OCI-LY7 (cell line): ENCODE results near the gene CCDC57. TPM values are rescaled to one million over a fixed set of nuclear protein-coding genes. Genes with fewer than 3 reads are reported as not detected.

Experiments
- BruUV-seq: library from RNA; stranded (reverse); fragments of 400-500 nt; replicated peaks from 2 replicates; lab custom pipeline; 2021; lab: Mats Ljungman, UMichigan
- CTCF ChIA-PET: fragments of 300-600 bp; sonication (Branson Sonifier 250); formaldehyde crosslinking; loops from one replicate; lab custom pipeline; 2022; ENCODE audit warnings: antibody characterized with exemption; ENCODE audit not compliant: unreplicated experiment; lab: Charles Lee
- POLR2A ChIA-PET: fragments of 300-600 bp; sonication (Branson Sonifier 250); formaldehyde crosslinking; loops from one replicate; lab custom pipeline; 2022; ENCODE audit warnings: antibody characterized with exemption; lab: Charles Lee
- DNase-seq: peaks from one replicate; pipeline ENCODE4 v3.0.0-alpha.2; 2015; ENCODE audit warnings: low spot score
- H2AFZ ChIP-seq: fragments of 200-600 bp; sonication (generic), shearing (Covaris generic); 2 replicates; pipeline ENCODE4 v1.6.1; 2014; ENCODE audit warnings: mild to moderate bottlenecking, antibody characterized with exemption, low read length, moderate library complexity
- H3K27ac ChIP-seq: fragments of 200-600 bp; sonication (generic); 2 replicates; pipeline ENCODE4 v1.5.1; 2014; ENCODE audit warnings: mixed run types, low read depth, mild to moderate bottlenecking, moderate library complexity, low read length, inconsistent platforms; ENCODE audit not compliant: poor library complexity, severe bottlenecking
- H3K36me3 ChIP-seq: fragments of 200-600 bp; sonication (generic); 2 replicates; pipeline ENCODE4 v1.6.1; 2014; ENCODE audit warnings: mild to moderate bottlenecking, antibody characterized with exemption, low read length, moderate library complexity, mixed read lengths; ENCODE audit not compliant: insufficient read depth
- H3K4me1 ChIP-seq: fragments of 200-600 bp; sonication (generic); 2 replicates; pipeline ENCODE4 v1.5.1; 2014; ENCODE audit warnings: mild to moderate bottlenecking, low read length; ENCODE audit not compliant: insufficient read depth, poor library complexity, severe bottlenecking
- H3K4me2 ChIP-seq: fragments of 200-600 bp; sonication (generic); 2 replicates; pipeline ENCODE4 v1.6.1; 2014; ENCODE audit warnings: mild to moderate bottlenecking, low read length
- H3K4me3 ChIP-seq: fragments of 200-600 bp; sonication (generic); 2 replicates; pipeline ENCODE4 v1.5.1; 2014; ENCODE audit warnings: mild to moderate bottlenecking, low read depth, low read length; ENCODE audit not compliant: poor library complexity, severe bottlenecking
- H3K79me2 ChIP-seq: fragments of 200-600 bp; sonication (generic); 2 replicates; pipeline ENCODE4 v1.6.1; 2016; ENCODE audit warnings: low read depth, mild to moderate bottlenecking, low read length, moderate library complexity, mixed read lengths; ENCODE audit not compliant: insufficient read depth
- H3K9me2 ChIP-seq: fragments of 200-600 bp; sonication (generic); 2 replicates; pipeline ENCODE4 v1.6.1; 2016; ENCODE audit warnings: mild to moderate bottlenecking, low read length, mixed read lengths; ENCODE audit not compliant: insufficient read depth
- H3K9me3 ChIP-seq: fragments of 200-600 bp; sonication (generic); 2 replicates; pipeline ENCODE4 v1.6.1; 2014; ENCODE audit warnings: mild to moderate bottlenecking, mixed run types, low read length, mixed read lengths
- H4K20me1 ChIP-seq: fragments of 200-600 bp; sonication (generic); 2 replicates; pipeline ENCODE4 v1.6.1; 2014; ENCODE audit warnings: mild to moderate bottlenecking, antibody characterized with exemption, low read length, moderate library complexity, mixed read lengths; ENCODE audit not compliant: insufficient read depth
- EZH2phosphoT487 ChIP-seq: fragments of 200-600 bp; sonication (generic); IDR thresholded peaks from 2 replicates; pipeline ENCODE4 v1.6.1; 2018; ENCODE audit warnings: low read depth, borderline replicate concordance, mild to moderate bottlenecking, mixed run types, antibody characterized with exemption, low read length, moderate library complexity, mixed read lengths
- intact Hi-C: fragments of 100-400 bp; cut with micrococcal nuclease; formaldehyde crosslinking; loops from one replicate; pipeline ENCODE4 v1.10.0; 2022; ENCODE audit not compliant: unreplicated experiment
- total RNA-seq, 2 experiments: library from RNA; depleted of rRNA in 1 of 2; stranded (reverse); fragments of >200 nt in 1 of 2; shearing (Covaris generic) in 1 of 2; gene quantifications; 2 replicates each; pipeline ENCODE4 v1.2.3, GENCODE V29; 2014 to 2022
- TF ChIP-seq, protein P1 (sequence below): fragments of 200-600 bp; sonication (generic); conservative IDR thresholded peaks from 2 replicates; pipeline ENCODE4 v1.5.1; 2014; ENCODE audit warnings: mild to moderate bottlenecking, antibody characterized with exemption, low read length, moderate library complexity, mixed read lengths

Gene CCDC57
- total RNA-seq, 2 experiments from 2014 or later: 34.5 to 58.7 TPM

DNA sequence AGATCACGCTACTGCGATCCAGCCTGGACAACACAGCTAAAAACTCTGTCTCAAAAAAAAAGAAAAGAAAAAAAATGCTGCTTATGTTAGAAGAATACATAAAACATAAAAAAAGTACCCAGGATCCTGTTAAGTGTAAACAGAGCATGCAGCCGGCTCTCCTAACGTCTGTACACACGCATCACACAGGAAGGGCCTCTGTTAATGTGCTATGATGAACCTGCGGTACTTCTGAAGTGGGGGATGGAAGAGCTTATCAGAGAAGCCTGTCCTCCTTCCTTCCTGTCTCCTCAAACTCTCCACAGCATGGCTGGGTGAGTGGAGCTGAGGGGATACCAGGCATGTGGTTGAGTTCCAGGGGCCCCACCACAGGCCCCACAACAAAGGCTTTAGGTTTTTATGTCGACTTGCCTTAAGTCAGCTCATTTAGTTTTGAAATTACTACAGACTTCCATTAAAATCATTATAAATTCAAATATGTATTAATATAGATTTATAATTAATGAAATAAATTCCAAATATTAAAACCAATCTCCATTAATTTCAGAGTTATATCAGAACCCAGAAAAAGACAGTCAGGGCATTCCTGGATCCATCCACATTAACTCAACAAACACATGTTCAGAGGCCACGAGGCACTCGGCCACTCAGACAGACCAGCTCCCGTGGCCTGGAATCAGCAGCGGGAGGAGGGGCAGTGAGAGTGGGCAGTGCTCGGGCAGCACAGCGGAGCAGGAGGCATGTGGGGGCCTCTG is 11.7 kb downstream of the CCDC57 start:
- no peak overlapping the region for H3K4me2 ChIP-seq
- H3K4me1 ChIP-seq: peaks cover 5% of the 10 kb centered on the region
- ChIA-PET POLR2A (interaction anchor here (0.6 kb wide), 2 partner anchors 101 to 251 kb away, joined by 3 read pairs; no protein-coding TSS in a partner anchor), CTCF (no interaction called here)
- H2AFZ ChIP-seq: no peak overlapping the region
- no peaks in the 10 kb centered on the region for H3K9me3 ChIP-seq
- no peak overlapping the region for H3K4me3 ChIP-seq
- no peaks in the 10 kb centered on the region for H4K20me1 ChIP-seq
- no TSS peak for BruUV-seq
- H3K27ac ChIP-seq: no peak overlapping the region
- H3K9me2 ChIP-seq: no peaks in the 10 kb centered on the region
- DNase-seq: no peak
- no peak for TF ChIP-seq EZH2phosphoT487
- TF ChIP-seq, protein P1, sequence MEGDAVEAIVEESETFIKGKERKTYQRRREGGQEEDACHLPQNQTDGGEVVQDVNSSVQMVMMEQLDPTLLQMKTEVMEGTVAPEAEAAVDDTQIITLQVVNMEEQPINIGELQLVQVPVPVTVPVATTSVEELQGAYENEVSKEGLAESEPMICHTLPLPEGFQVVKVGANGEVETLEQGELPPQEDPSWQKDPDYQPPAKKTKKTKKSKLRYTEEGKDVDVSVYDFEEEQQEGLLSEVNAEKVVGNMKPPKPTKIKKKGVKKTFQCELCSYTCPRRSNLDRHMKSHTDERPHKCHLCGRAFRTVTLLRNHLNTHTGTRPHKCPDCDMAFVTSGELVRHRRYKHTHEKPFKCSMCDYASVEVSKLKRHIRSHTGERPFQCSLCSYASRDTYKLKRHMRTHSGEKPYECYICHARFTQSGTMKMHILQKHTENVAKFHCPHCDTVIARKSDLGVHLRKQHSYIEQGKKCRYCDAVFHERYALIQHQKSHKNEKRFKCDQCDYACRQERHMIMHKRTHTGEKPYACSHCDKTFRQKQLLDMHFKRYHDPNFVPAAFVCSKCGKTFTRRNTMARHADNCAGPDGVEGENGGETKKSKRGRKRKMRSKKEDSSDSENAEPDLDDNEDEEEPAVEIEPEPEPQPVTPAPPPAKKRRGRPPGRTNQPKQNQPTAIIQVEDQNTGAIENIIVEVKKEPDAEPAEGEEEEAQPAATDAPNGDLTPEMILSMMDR: no peak
- peaks cover 10% of the 10 kb centered on the region; the same call in 1 of the 2 replicates for H3K36me3 ChIP-seq
- no peaks in the 10 kb centered on the region for H3K79me2 ChIP-seq
- intact Hi-C loops: no loop called here

DNA sequence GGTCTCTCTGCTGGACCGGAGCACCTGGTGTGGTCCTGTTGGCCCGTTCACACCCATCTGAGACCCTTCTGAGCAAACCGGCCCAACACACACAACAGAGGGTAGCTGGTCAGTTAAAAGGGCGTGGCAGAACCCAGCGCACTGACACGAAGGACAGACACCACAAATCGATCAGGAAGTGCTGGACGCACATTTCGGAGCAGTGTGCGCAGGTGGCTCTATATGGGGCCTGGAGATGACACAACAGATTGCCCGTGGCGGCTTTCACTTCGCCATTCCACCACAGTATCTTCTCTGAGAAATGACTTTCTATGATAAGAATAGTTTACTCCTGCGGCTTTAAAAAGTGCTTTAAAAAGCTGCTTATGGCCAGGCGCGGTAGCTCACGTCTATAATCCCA is 12.5 kb downstream of the CCDC57 start:
- Histone ChIP-seq H4K20me1 (no peaks in the 10 kb centered on the region), H3K9me3 (no peaks in the 10 kb centered on the region), H3K36me3 (peaks cover 12% of the 10 kb centered on the region; the same call in 1 of the 2 replicates), H3K4me1 (no peaks in the 10 kb centered on the region), H3K4me2 (no peak overlapping the region), H3K9me2 (no peaks in the 10 kb centered on the region), H3K4me3 (no peak overlapping the region), H3K79me2 (no peaks in the 10 kb centered on the region), H2AFZ (no peak overlapping the region), H3K27ac (no peak overlapping the region)
- no TSS peak for BruUV-seq
- no peak for TF ChIP-seq EZH2phosphoT487
- TF ChIP-seq, protein P1: no peak
- ChIA-PET POLR2A (interaction anchor here (0.6 kb wide), 2 partner anchors 102 to 250 kb away, joined by 3 read pairs; no protein-coding TSS in a partner anchor), CTCF (no interaction called here)
- no peak for DNase-seq
- intact Hi-C loops: no loop called here

DNA sequence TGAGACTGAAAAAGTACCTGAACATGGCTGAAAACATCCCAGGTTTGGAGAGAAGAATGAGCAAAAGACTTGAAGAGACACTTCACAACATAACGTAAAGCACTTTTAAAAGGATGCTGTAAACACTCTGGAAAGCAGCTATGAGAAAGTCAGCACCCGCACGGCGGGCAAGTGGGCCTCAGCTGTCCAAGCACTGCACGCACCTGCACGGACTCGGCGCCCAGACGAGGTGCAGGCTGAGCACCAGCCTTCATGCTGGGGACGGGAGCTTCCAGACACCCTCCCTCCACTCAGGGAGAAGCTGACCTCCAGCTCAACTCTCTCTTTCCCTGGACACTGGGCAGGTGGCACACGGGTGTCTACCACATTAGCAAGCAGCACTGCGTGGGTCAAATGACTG is 13.1 kb downstream of the CCDC57 start:
- H3K4me2 ChIP-seq: no peak overlapping the region
- no peak for DNase-seq
- no peak for TF ChIP-seq EZH2phosphoT487
- TF ChIP-seq, protein P1: no peak
- BruUV-seq: no TSS peak
- H3K27ac ChIP-seq: no peak overlapping the region
- POLR2A ChIA-PET: no interaction called here
- no peaks in the 10 kb centered on the region for H3K9me2 ChIP-seq
- peaks cover 19% of the 10 kb centered on the region; the same call in 1 of the 2 replicates for H3K36me3 ChIP-seq
- H4K20me1 ChIP-seq: no peaks in the 10 kb centered on the region
- no peaks in the 10 kb centered on the region for H3K79me2 ChIP-seq
- H3K9me3 ChIP-seq: no peaks in the 10 kb centered on the region
- CTCF ChIA-PET: no interaction called here
- intact Hi-C loops: no loop called here
- no peak overlapping the region for H2AFZ ChIP-seq
- H3K4me1 ChIP-seq: no peaks in the 10 kb centered on the region
- no peak overlapping the region for H3K4me3 ChIP-seq
